Heart left ventricle (tissue), 16 donors: ENCODE results near the gene VPS18. TPM values are rescaled to one million over a fixed set of nuclear protein-coding genes. Genes with fewer than 3 reads are reported as not detected.

ENCODE experiments used
- ATAC-seq, 4 donors: fragments of 200-7000 bp; cut with Tn5 transposase; one replicate each; pipeline ENCODE4 v1.9.1; 2020 to 2022; ENCODE audit warnings: moderate library complexity in 4 of 4, mild to moderate bottlenecking in 3 of 4, moderate number of reproducible peaks in 1 of 4
- DNase-seq, 5 donors: peaks; one replicate each; pipeline ENCODE4 v3.0.0-alpha.2; 2020
- H3K27ac ChIP-seq, 12 donors: fragments of 200-600 bp; sonication (generic) in 4 of 12; one replicate each; pipeline versions ENCODE4 v1.5.0 to v1.8.0; 2016 to 2022; ENCODE audit warnings: mild to moderate bottlenecking in 2 of 12
- H3K27me3 ChIP-seq, 9 donors: fragments of 200-600 bp; sonication (generic) in 2 of 9; one replicate each; pipeline versions ENCODE4 v1.5.1 to v1.8.0; 2016 to 2022; ENCODE audit warnings: mild to moderate bottlenecking in 3 of 9
- H3K36me3 ChIP-seq, 9 donors: fragments of 200-600 bp; sonication (generic) in 2 of 9; one replicate each; pipeline versions ENCODE4 v1.5.0 to v1.8.0; 2018 to 2022; ENCODE audit warnings: mild to moderate bottlenecking in 2 of 9
- H3K4me1 ChIP-seq, 12 donors: fragments of 200-600 bp; sonication (generic) in 4 of 12; one replicate each; pipeline versions ENCODE4 v1.5.0 to v1.8.0; 2016 to 2022; ENCODE audit warnings: mild to moderate bottlenecking in 3 of 12
- H3K4me3 ChIP-seq, 12 donors: fragments of 200-600 bp; sonication (generic) in 4 of 12; one replicate each; pipeline versions ENCODE4 v1.5.0 to v1.8.0; 2017 to 2022; ENCODE audit warnings: mild to moderate bottlenecking in 9 of 12, moderate library complexity in 4 of 12
- H3K9me3 ChIP-seq, 12 donors: fragments of 200-600 bp; sonication (generic) in 4 of 12; one replicate each; pipeline versions ENCODE4 v1.5.0 to v1.8.0; 2016 to 2022; ENCODE audit warnings: mild to moderate bottlenecking in 1 of 12
- CTCF ChIP-seq, 12 donors: fragments of 200-600 bp; sonication (generic) in 4 of 12; IDR thresholded peaks; one replicate each; pipeline versions ENCODE4 v1.5.0 to v1.8.0; 2018 to 2022; ENCODE audit warnings: antibody characterized with exemption in 12 of 12, mild to moderate bottlenecking in 5 of 12
- POLR2A ChIP-seq, 2 donors: fragments of 450-650 bp; IDR thresholded peaks; one replicate each; pipeline ENCODE4 v1.6.1; 2017; ENCODE audit warnings: antibody characterized with exemption in 2 of 2, mild to moderate bottlenecking in 2 of 2, moderate library complexity in 2 of 2
- WGBS, 4 donors: extraction: QIAGEN DNeasy Blood & Tissue Kit in 2 of 4; methylation state at CpG; one replicate each; pipeline versions ENCODE4 v1.1.5 to v1.1.7; 2013 to 2018; 5-methylcytosine and 5-hydroxymethylcytosine counted together
- intact Hi-C, 10 donors: fragments of 100-400 bp; cut with DNase I; formaldehyde crosslinking; loops; one replicate each; pipeline versions ENCODE4 v1.11.1 to v1.14.2; 2022
- polyA plus RNA-seq, 2 donors: library from polyadenylated mRNA; stranded (reverse); fragments of 200-250 nt; gene quantifications; one replicate each; pipeline ENCODE4 v1.2.3, GENCODE V29; 2013
- total RNA-seq, 9 donors: library from RNA; depleted of rRNA in 2 of 9; stranded (reverse); fragments of >200 nt in 2 of 9; fragmentation: NEBNext Ultra II Directional in 3 of 9; extraction: Animal tissue kit (Norgen Biotek cat#: 25700) in 3 of 9; gene quantifications; one replicate each; pipeline versions ENCODE4 v1.1.0 to v1.2.4, GENCODE V29; 2016 to 2023
- donor health status: ischemic (EF 13 %, LVEDD 7.1; RV severe dilation, severe dysfunction).
- donor health status: healthy with polysubstance abuse.
- donor health status: DM: no; HTN: yes; CAD: no.
- donor health status: DM: no; HTN: no; CAD: no.
- donor health status: ischemic (EF 25% LVEDD 6.9; RV normal size, moderate dysfunction).
- donor health status: ischemic (EF 25% LVEDD 5.7; RV mildly dilated, moderate dysfunction).
- donor health status: healthy.
- donor health status: DM: yes; HTN: yes; CAD: no.
- donor health status: ischemic (EF 35%, LVEDD 5.7; RV mildly dilated, moderate dysfunction).
- donor health status: nonischemic (EF 11% LVEDD 7.7; RV severe dilation, severe dysfunction).
- donor health status: DM: yes; HTN: yes; CAD: no.
- donor health status: PGD.
- donor health status: ischemic (EF 29% LVEDD 5.4; RV normal size, mild dysfunction).
- donor health status: nonischemic (EF 23%, LVEDD 6.1; RV moderate dilation, normal function).

VPS18 gene
- total and polyA plus RNA-seq, 11 donors = 14.7 to 29.2 (median 21.3) TPM

GRCh38 chr15:40894681-40895448 is 615 bp downstream of the VPS18 start:
- Histone ChIP-seq H3K27ac (peak overlapping the region in 11 of 12 donors; percentile 82 to 96 (median 88)), H3K4me3 (peak overlapping the region; percentile 60 to 99 (median 78)), H3K36me3 (peaks cover 0 to 43% (median 39%) of the 10 kb centered on the region in 9 donors), H3K27me3 (no peaks in the 10 kb centered on the region), H3K9me3 (no peaks in the 10 kb centered on the region), H3K4me1 (peaks cover 0 to 24% (median 14%) of the 10 kb centered on the region in 12 donors)
- ATAC-seq = peak; percentile 23 to 57 (median 34)
- no peak for TF ChIP-seq POLR2A (IDR thresholded peaks at IDR 0.05)
- TF ChIP-seq CTCF (IDR thresholded peaks at IDR 0.05) = peak in 8 of 12 donors; percentile 21 to 46 (median 29)
- WGBS, 4 donors = 1 to 2% (median 2%) methylated on average over 10 to 33 of the region's 33 CpGs
- intact Hi-C loops = loop anchor here (1.0 to 10.0 kb wide), 18 partner anchors 38 to 573 kb away; partner anchors contain the start of genes KNL1 (in 9 of the 10), RAD51 (in 3 of the 10), GCHFR (in 2 of the 10) and INO80 (in 2 of the 10)
- DNase-seq = peak in 2 of 5 donors; percentile 47 to 72

- Histone ChIP-seq H3K4me3 (no peak overlapping the region), H3K9me3 (no peaks in the 10 kb centered on the region), H3K4me1 (peaks cover 0 to 38% (median 23%) of the 10 kb centered on the region in 12 donors), H3K27ac (no peak overlapping the region), H3K36me3 (peaks cover 3 to 83% (median 79%) of the 10 kb centered on the region in 9 donors), H3K27me3 (no peaks in the 10 kb centered on the region)
- DNase-seq = no peak
- TF ChIP-seq POLR2A (IDR thresholded peaks at IDR 0.05) (no peak), CTCF (IDR thresholded peaks at IDR 0.05) (no peak)
- intact Hi-C loops = loop anchor here in 8 of 10 donors (5.0 to 10.0 kb wide), 11 partner anchors 135 to 435 kb away; partner anchors contain the start of genes INO80 (in 4 of the 8), KNL1 (in 3 of the 8), RAD51 (in 3 of the 8) and C15orf62 (in 1 of the 8)
- WGBS, 4 donors = 87 to 92% (median 91%) methylated on average over 27 to 33 of the region's 33 CpGs
- no peak for ATAC-seq
Observed at GRCh38 chr15:40899536-40900207, 5.4 kb downstream of the VPS18 start.

GRCh38 chr15:40900256-40901052 is 6.2 kb downstream of the VPS18 start:
- intact Hi-C loops = loop anchor here in 8 of 10 donors (5.0 to 10.0 kb wide), 5 partner anchors 214 to 434 kb away; partner anchors contain the start of genes INO80 (in 4 of the 8), NUSAP1 (in 1 of the 8) and OIP5 (in 1 of the 8)
- H3K4me1 ChIP-seq = peaks cover under 1 to 37% (median 22%) of the 10 kb centered on the region in 12 donors
- WGBS, 4 donors = 88 to 94% (median 89%) methylated on average over 30 to 36 of the region's 36 CpGs
- TF ChIP-seq CTCF (IDR thresholded peaks at IDR 0.05) (no peak), POLR2A (IDR thresholded peaks at IDR 0.05) (no peak)
- no peak overlapping the region for H3K4me3 ChIP-seq
- no peak for ATAC-seq
- no peaks in the 10 kb centered on the region for H3K27me3 ChIP-seq
- H3K36me3 ChIP-seq = peaks cover 3 to 83% (median 79%) of the 10 kb centered on the region in 9 donors
- no peak overlapping the region for H3K27ac ChIP-seq
- H3K9me3 ChIP-seq = no peaks in the 10 kb centered on the region
- no peak for DNase-seq
